HEK293 (cell line): ENCODE results near the gene CLEC16A.
A peak's percentile ranks its signal among the peaks of the same experiment; 100 is the strongest.

Experiments
- IKZF3 ChIP-seq: fragments of 450-650 bp; IDR thresholded peaks from 2 replicates; pipeline ENCODE4 v1.5.0; 2018; ENCODE audit warnings: missing biosample characterization, mild to moderate bottlenecking, missing genetic modification characterization, moderate library complexity
- PRDM1 ChIP-seq: fragments of 450-650 bp; formaldehyde crosslinking; IDR thresholded peaks from 2 replicates; pipeline ENCODE4; 2016; ENCODE audit warnings: missing biosample characterization, missing genetic modification characterization
- PRDM6 ChIP-seq: fragments of 450-650 bp; formaldehyde crosslinking; IDR thresholded peaks from 2 replicates; pipeline ENCODE4 v1.5.1; 2017; ENCODE audit warnings: missing biosample characterization, missing genetic modification characterization
- SALL2 ChIP-seq: fragments of 450-650 bp; formaldehyde crosslinking; IDR thresholded peaks from 2 replicates; pipeline ENCODE4 v1.5.0; 2017; ENCODE audit warnings: missing biosample characterization, mild to moderate bottlenecking, missing genetic modification characterization, borderline replicate concordance
- SP7 ChIP-seq: fragments of 450-650 bp; formaldehyde crosslinking; IDR thresholded peaks from 2 replicates; pipeline ENCODE4 v1.5.1; 2016; ENCODE audit warnings: missing biosample characterization, missing genetic modification characterization
- ZBTB7A ChIP-seq: fragments of 450-650 bp; formaldehyde crosslinking; IDR thresholded peaks from 2 replicates; pipeline ENCODE4 v1.5.1; 2016; ENCODE audit warnings: low read depth, missing biosample characterization, missing genetic modification characterization
- ZFP3 ChIP-seq: fragments of 450-650 bp; formaldehyde crosslinking; IDR thresholded peaks from 2 replicates; pipeline ENCODE4 v1.5.1; 2016; ENCODE audit warnings: low read depth, missing biosample characterization, missing genetic modification characterization
- ZNF121 ChIP-seq: fragments of 450-650 bp; formaldehyde crosslinking; IDR thresholded peaks from 2 replicates; pipeline ENCODE4 v1.5.1; 2016; ENCODE audit warnings: missing biosample characterization, missing genetic modification characterization
- ZNF155 ChIP-seq: fragments of 450-650 bp; formaldehyde crosslinking; IDR thresholded peaks from 2 replicates; pipeline ENCODE4 v1.5.1; 2016; ENCODE audit warnings: missing biosample characterization, missing genetic modification characterization
- ZNF175 ChIP-seq: fragments of 450-650 bp; formaldehyde crosslinking; IDR thresholded peaks from 2 replicates; pipeline ENCODE4 v1.5.1; 2016; ENCODE audit warnings: missing biosample characterization, missing genetic modification characterization
- ZNF18 ChIP-seq: fragments of 450-650 bp; formaldehyde crosslinking; IDR thresholded peaks from 2 replicates; pipeline ENCODE4 v1.5.1; 2016; ENCODE audit warnings: missing biosample characterization, missing genetic modification characterization
- ZNF214 ChIP-seq: fragments of 450-650 bp; formaldehyde crosslinking; IDR thresholded peaks from 2 replicates; pipeline ENCODE4 v1.5.1; 2017; ENCODE audit warnings: missing biosample characterization, mild to moderate bottlenecking, missing genetic modification characterization, borderline replicate concordance
- ZNF239 ChIP-seq: fragments of 450-650 bp; formaldehyde crosslinking; IDR thresholded peaks from 2 replicates; pipeline ENCODE4 v1.5.1; 2016; ENCODE audit warnings: missing biosample characterization, missing genetic modification characterization
- ZNF518A ChIP-seq: fragments of 450-650 bp; formaldehyde crosslinking; conservative IDR thresholded peaks from 2 replicates; pipeline ENCODE4 v1.5.1; 2016; ENCODE audit warnings: low read depth, missing biosample characterization, missing genetic modification characterization
- ZNF544 ChIP-seq: fragments of 450-650 bp; formaldehyde crosslinking; IDR thresholded peaks from 2 replicates; pipeline ENCODE4 v1.5.0; 2017; ENCODE audit warnings: missing biosample characterization, missing genetic modification characterization
- ZNF555 ChIP-seq: fragments of 450-650 bp; formaldehyde crosslinking; conservative IDR thresholded peaks from 2 replicates; pipeline ENCODE4 v1.5.1; 2017; ENCODE audit warnings: missing biosample characterization, mild to moderate bottlenecking, missing genetic modification characterization, inconsistent platforms
- ZNF571 ChIP-seq: fragments of 450-650 bp; formaldehyde crosslinking; IDR thresholded peaks from 2 replicates; pipeline ENCODE4 v1.5.0; 2017; ENCODE audit warnings: missing biosample characterization, missing genetic modification characterization
- ZNF596 ChIP-seq: fragments of 450-650 bp; IDR thresholded peaks from 2 replicates; pipeline ENCODE4 v1.5.0; 2018; ENCODE audit warnings: missing biosample characterization, mild to moderate bottlenecking, missing genetic modification characterization, moderate library complexity
- ZNF626 ChIP-seq: fragments of 450-650 bp; sonication (Bioruptor Pico); formaldehyde crosslinking; IDR thresholded peaks from 2 replicates; pipeline ENCODE4 v1.5.1; 2018; ENCODE audit warnings: missing biosample characterization, missing genetic modification characterization, inconsistent platforms
- ZNF776 ChIP-seq: fragments of 450-650 bp; formaldehyde crosslinking; IDR thresholded peaks from 2 replicates; pipeline ENCODE4 v1.5.0; 2017; ENCODE audit warnings: missing biosample characterization, missing genetic modification characterization, borderline replicate concordance
- ZNF791 ChIP-seq: fragments of 450-650 bp; formaldehyde crosslinking; IDR thresholded peaks from 2 replicates; pipeline ENCODE4 v1.5.1; 2016; ENCODE audit warnings: missing biosample characterization, missing genetic modification characterization
- ZNF837 ChIP-seq: fragments of 450-650 bp; formaldehyde crosslinking; IDR thresholded peaks from 2 replicates; pipeline ENCODE4 v1.5.1; 2016; ENCODE audit warnings: missing biosample characterization, missing genetic modification characterization
- ZSCAN16 ChIP-seq: fragments of 450-650 bp; formaldehyde crosslinking; IDR thresholded peaks from 2 replicates; pipeline ENCODE4 v1.5.1; 2016; ENCODE audit warnings: missing biosample characterization, missing genetic modification characterization
- ZSCAN30 ChIP-seq: fragments of 450-650 bp; IDR thresholded peaks from 2 replicates; pipeline ENCODE4 v1.5.1; 2018; ENCODE audit warnings: missing biosample characterization, mild to moderate bottlenecking, missing genetic modification characterization, moderate library complexity
- TF ChIP-seq, protein P1 (sequence below): fragments of 450-650 bp; formaldehyde crosslinking; IDR thresholded peaks from 2 replicates; pipeline ENCODE4 v1.5.1; 2016; ENCODE audit warnings: missing biosample characterization, missing genetic modification characterization
- TF ChIP-seq, protein P2 (sequence below): fragments of 450-650 bp; formaldehyde crosslinking; IDR thresholded peaks from 2 replicates; pipeline ENCODE4 v1.5.1; 2017; ENCODE audit warnings: missing biosample characterization, missing genetic modification characterization

Gene CLEC16A

DNA sequence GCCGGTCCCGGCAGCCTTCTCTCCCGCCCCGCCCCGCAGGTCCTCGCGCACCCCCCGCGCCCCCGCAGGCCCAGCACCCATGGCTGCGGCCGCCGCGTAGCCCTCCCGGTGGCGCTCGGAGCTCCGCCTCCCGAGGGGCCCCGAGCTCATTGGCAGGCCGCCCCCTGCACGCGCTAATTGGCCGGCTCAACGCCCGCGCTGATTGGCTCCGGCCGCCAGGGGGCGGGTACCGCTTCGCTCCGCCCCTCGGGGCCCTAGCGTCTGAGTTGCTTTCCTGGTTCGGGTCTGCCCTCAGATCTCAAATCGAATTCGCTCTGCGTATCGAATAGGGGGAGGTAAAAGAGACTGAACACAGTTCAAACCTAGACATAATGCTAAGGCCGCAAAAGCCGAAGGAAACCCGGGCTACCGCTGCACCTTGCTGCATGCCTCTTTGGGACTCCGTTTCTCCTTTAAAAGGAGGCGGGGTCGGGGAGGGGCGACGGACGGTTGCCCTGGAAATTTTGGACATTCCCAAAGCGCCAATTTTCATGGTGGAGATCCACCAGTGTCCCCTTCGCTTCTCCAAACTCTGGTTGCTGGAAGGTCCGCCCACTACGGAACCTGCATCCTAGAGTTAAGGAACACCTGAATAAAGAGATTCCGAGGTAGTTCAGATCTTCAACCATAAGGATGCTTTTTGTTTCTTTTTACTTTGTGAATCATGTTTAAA lies 1.9 kb upstream of the CLEC16A start, which contains the start of gene DEXI (continued):
- TF ChIP-seq, protein P1, sequence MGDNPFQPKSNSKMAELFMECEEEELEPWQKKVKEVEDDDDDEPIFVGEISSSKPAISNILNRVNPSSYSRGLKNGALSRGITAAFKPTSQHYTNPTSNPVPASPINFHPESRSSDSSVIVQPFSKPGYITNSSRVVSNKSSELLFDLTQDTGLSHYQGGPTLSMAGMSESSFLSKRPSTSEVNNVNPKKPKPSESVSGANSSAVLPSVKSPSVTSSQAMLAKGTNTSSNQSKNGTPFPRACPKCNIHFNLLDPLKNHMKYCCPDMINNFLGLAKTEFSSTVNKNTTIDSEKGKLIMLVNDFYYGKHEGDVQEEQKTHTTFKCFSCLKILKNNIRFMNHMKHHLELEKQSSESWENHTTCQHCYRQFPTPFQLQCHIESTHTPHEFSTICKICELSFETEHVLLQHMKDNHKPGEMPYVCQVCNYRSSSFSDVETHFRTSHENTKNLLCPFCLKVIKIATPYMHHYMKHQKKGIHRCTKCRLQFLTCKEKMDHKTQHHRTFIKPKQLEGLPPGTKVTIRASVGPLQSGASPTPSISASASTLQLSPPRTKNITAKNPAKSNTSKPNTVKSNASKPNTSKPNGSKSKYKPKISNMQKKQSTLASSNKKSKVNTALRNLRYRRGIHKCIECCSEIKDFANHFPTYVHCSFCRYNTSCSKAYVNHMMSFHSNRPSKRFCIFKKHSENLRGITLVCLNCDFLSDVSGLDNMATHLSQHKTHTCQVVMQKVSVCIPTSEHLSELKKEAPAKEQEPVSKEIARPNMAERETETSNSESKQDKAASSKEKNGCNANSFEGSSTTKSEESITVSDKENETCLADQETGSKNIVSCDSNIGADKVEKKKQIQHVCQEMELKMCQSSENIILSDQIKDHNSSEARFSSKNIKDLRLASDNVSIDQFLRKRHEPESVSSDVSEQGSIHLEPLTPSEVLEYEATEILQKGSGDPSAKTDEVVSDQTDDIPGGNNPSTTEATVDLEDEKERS = no peak
- TF ChIP-seq, protein P2, sequence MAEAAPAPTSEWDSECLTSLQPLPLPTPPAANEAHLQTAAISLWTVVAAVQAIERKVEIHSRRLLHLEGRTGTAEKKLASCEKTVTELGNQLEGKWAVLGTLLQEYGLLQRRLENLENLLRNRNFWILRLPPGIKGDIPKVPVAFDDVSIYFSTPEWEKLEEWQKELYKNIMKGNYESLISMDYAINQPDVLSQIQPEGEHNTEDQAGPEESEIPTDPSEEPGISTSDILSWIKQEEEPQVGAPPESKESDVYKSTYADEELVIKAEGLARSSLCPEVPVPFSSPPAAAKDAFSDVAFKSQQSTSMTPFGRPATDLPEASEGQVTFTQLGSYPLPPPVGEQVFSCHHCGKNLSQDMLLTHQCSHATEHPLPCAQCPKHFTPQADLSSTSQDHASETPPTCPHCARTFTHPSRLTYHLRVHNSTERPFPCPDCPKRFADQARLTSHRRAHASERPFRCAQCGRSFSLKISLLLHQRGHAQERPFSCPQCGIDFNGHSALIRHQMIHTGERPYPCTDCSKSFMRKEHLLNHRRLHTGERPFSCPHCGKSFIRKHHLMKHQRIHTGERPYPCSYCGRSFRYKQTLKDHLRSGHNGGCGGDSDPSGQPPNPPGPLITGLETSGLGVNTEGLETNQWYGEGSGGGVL (tag by site-specific recombination) = peak; percentile 50; the same call in 1 of the 2 replicates
- no peak for TF ChIP-seq ZNF155 (tag by site-specific recombination)
- no peak for TF ChIP-seq ZNF518A
- TF ChIP-seq ZSCAN16 (tag by site-specific recombination) = no peak
- no peak; the same call in 1 of the 2 replicates for TF ChIP-seq IKZF3 (tag by site-specific recombination)
- no peak for TF ChIP-seq ZNF837 (tag by site-specific recombination)
- no peak for TF ChIP-seq ZNF239
- no peak for TF ChIP-seq PRDM6 (tag by site-specific recombination)
- no peak for TF ChIP-seq ZNF175
- no peak for TF ChIP-seq ZNF626
- no peak for TF ChIP-seq ZBTB7A
- TF ChIP-seq PRDM1 = no peak
- no peak for TF ChIP-seq ZFP3 (tag by site-specific recombination)
- no peak for TF ChIP-seq ZNF791
- TF ChIP-seq SALL2 (tag by site-specific recombination) = no peak
- TF ChIP-seq ZNF776 = no peak
- no peak for TF ChIP-seq ZNF555 (tag by site-specific recombination)
- TF ChIP-seq ZSCAN30 (tag by site-specific recombination) = no peak
- no peak for TF ChIP-seq ZNF121
- no peak for TF ChIP-seq ZNF544 (tag by site-specific recombination)
- no peak for TF ChIP-seq ZNF214 (tag by site-specific recombination)
- TF ChIP-seq ZNF571 (tag by site-specific recombination) = no peak
- no peak for TF ChIP-seq ZNF18 (tag by site-specific recombination)
- TF ChIP-seq ZNF596 (tag by site-specific recombination) = no peak
- 0 out of 2 replicates have a peak, but pooled peaks have one; percentile 35 for TF ChIP-seq SP7
